K562 (cell line): ENCODE data around the gene TAS2R14. TPM values are rescaled to one million over a fixed set of nuclear protein-coding genes. Genes with fewer than 3 reads are reported as not detected.

Source experiments
- ATAC-seq: fragments of 200-7000 bp; cut with Tn5 transposase; 3 replicates; pipeline ENCODE4 v1.9.1; 2020; ENCODE audit warnings: moderate library complexity
- BruUV-seq: library from RNA; stranded (reverse); fragments of 400-500 nt; replicated peaks from 2 replicates; lab custom pipeline; 2021; lab: Mats Ljungman, UMichigan
- CTCF ChIA-PET: fragments of 300-600 bp; formaldehyde crosslinking; extraction: SDS; loops from one replicate; lab custom pipeline; 2021; ENCODE audit warnings: low intra/inter-chr PET ratio; lab: Yijun Ruan, JAX
- POLR2A ChIA-PET: fragments of 300-600, 350-650 bp; sonication (Branson Sonifier 250); formaldehyde crosslinking; extraction: SDS; loops from one replicate; lab custom pipeline; 2021; ENCODE audit warnings: antibody characterized with exemption, inconsistent platforms; lab: Yijun Ruan, JAX
- DNase-seq, 4 experiments: peaks; one replicate each; pipeline versions ENCODE4 v3.0.0 to v3.0.0-alpha.2; 2011 to 2018; ENCODE audit warnings: low spot score in 3 of 4, mixed read lengths in 3 of 4; ENCODE audit errors: extremely low read depth in 1 of 4
- FAIRE-seq: peaks from 2 replicates; lab custom pipeline; 2011; peaks lifted over from hg19 to GRCh38; lab: Jason Lieb, UNC
- H2AFZ ChIP-seq: 2 replicates; pipeline ENCODE4 v1.6.0; 2011; ENCODE audit warnings: low read depth, low read length, control low read depth, inconsistent platforms
- H3K27ac ChIP-seq: fragments of 200-600 bp; 3 replicates; pipeline ENCODE4 v1.8.0; 2011; ENCODE audit warnings: low read depth, mild to moderate bottlenecking, control low read depth, inconsistent platforms, low read length, moderate library complexity, mixed read lengths; ENCODE audit errors: extremely low read depth
- H3K27me3 ChIP-seq, 2 experiments: fragments of 300-600 bp in 1 of 2; 2 replicates in 1 of 2; 3 replicates in 1 of 2; pipeline versions ENCODE4 v1.6.0 to v1.8.0; 2011; ENCODE audit warnings: inconsistent platforms in 2 of 2, low read length in 2 of 2, mild to moderate bottlenecking in 1 of 2, mixed read lengths in 1 of 2, moderate library complexity in 1 of 2; ENCODE audit not compliant: control insufficient read depth in 2 of 2, insufficient read depth in 2 of 2
- H3K36me3 ChIP-seq: fragments of 300-600 bp; 3 replicates; pipeline ENCODE4 v1.8.0; 2011; ENCODE audit warnings: mild to moderate bottlenecking, low read length, inconsistent platforms; ENCODE audit not compliant: control insufficient read depth, insufficient read depth
- H3K4me1 ChIP-seq, 2 experiments: fragments of 200-600 bp in 1 of 2; replicated peaks in 1 of 2; 2 replicates in 1 of 2; 3 replicates in 1 of 2; pipeline versions ENCODE4 v1.5.1 to v1.8.0; 2011; ENCODE audit warnings: inconsistent platforms in 2 of 2, low read length in 2 of 2, mild to moderate bottlenecking in 1 of 2, mixed read lengths in 1 of 2, moderate library complexity in 1 of 2; ENCODE audit not compliant: control insufficient read depth in 2 of 2, insufficient read depth in 2 of 2
- H3K4me2 ChIP-seq: 2 replicates; pipeline ENCODE4 v1.6.1; 2011; ENCODE audit warnings: low read length, control low read depth, inconsistent platforms, mixed read lengths; ENCODE audit not compliant: insufficient read depth
- H3K4me3 ChIP-seq: fragments of 200-600 bp; sonication (generic), shearing (Covaris generic); 2 replicates; pipeline ENCODE4 v1.5.1; 2016; ENCODE audit warnings: control low read depth, inconsistent platforms
- H3K79me2 ChIP-seq: fragments of 200-600 bp; 3 replicates; pipeline ENCODE4 v1.8.0; 2011; ENCODE audit warnings: low read length, inconsistent platforms; ENCODE audit not compliant: control insufficient read depth, insufficient read depth
- H3K9ac ChIP-seq, 2 experiments: 2 replicates each; pipeline versions ENCODE4 v1.6.0 to v1.6.1; 2011; ENCODE audit warnings: low read depth in 2 of 2, low read length in 2 of 2, control low read depth in 1 of 2, inconsistent platforms in 1 of 2, mild to moderate bottlenecking in 1 of 2, mixed read lengths in 1 of 2; ENCODE audit not compliant: insufficient read depth in 1 of 2
- H3K9me1 ChIP-seq: one replicate; pipeline ENCODE4 v1.6.0; 2011; ENCODE audit warnings: inconsistent platforms, mild to moderate bottlenecking, low read length, moderate library complexity; ENCODE audit not compliant: control insufficient read depth, insufficient read depth
- H3K9me3 ChIP-seq: replicated peaks from 2 replicates; pipeline ENCODE4 v1.5.1; 2011; ENCODE audit warnings: low read depth, low read length, inconsistent platforms; ENCODE audit not compliant: control insufficient read depth, insufficient read depth
- H4K20me1 ChIP-seq: replicated peaks from 2 replicates; pipeline ENCODE4 v1.6.1; 2011; ENCODE audit warnings: low read length, inconsistent platforms, mixed read lengths; ENCODE audit not compliant: control insufficient read depth, insufficient read depth
- MAX ChIP-seq: sonication (generic); formaldehyde crosslinking; IDR thresholded peaks from 2 replicates; pipeline ENCODE4 v1.9.0; 2022; ENCODE audit warnings: mild to moderate bottlenecking, missing genetic modification reagents
- MCM3 ChIP-seq: fragments of 450-650 bp; IDR thresholded peaks from 2 replicates; pipeline ENCODE4 v1.6.1; 2016
- NR4A1 ChIP-seq, 2 experiments: fragments of 250-450 bp in 1 of 2; fragments of 450-650 bp in 1 of 2; sonication (Bioruptor Pico) in 1 of 2; IDR thresholded peaks; 2 replicates each; pipeline versions ENCODE4 v1.4.0 to v1.6.1; 2016 to 2020; ENCODE audit warnings: mild to moderate bottlenecking in 2 of 2, missing compliant biosample characterization in 1 of 2, missing genetic modification characterization in 1 of 2, moderate library complexity in 1 of 2
- PCBP2 ChIP-seq: fragments of 200-400 bp; formaldehyde crosslinking; IDR thresholded peaks from 2 replicates; pipeline ENCODE4 v1.6.1; 2018; ENCODE audit warnings: low read length, low read depth, mild to moderate bottlenecking, moderate library complexity; ENCODE audit not compliant: poor library complexity, severe bottlenecking
- PHF21A ChIP-seq: fragments of 450-650 bp; IDR thresholded peaks from 2 replicates; pipeline ENCODE4 v1.6.1; 2017; ENCODE audit warnings: low read depth, borderline replicate concordance
- POLR3G ChIP-seq: IDR thresholded peaks from 2 replicates; pipeline ENCODE4 v1.6.1; 2011; ENCODE audit not compliant: insufficient read length, insufficient replicate concordance; ENCODE audit errors: extremely low read depth
- RFX1 ChIP-seq: fragments of 450-650 bp; IDR thresholded peaks from 2 replicates; pipeline ENCODE4 v1.6.1; 2016; ENCODE audit warnings: mild to moderate bottlenecking, moderate library complexity
- TCF3 ChIP-seq: sonication (generic); formaldehyde crosslinking; IDR thresholded peaks from 2 replicates; pipeline ENCODE4 v1.4.0; 2020; ENCODE audit warnings: mild to moderate bottlenecking, missing genetic modification reagents
- TCF7 ChIP-seq: sonication (generic); IDR thresholded peaks from 2 replicates; pipeline ENCODE4 v1.6.1; 2016; ENCODE audit warnings: antibody characterized with exemption, borderline replicate concordance
- ZFP36 ChIP-seq: fragments of 150-350 bp; IDR thresholded peaks from 2 replicates; pipeline ENCODE4 v1.6.1; 2018; ENCODE audit warnings: low read length, low read depth; ENCODE audit not compliant: partially characterized antibody
- ZNF212 ChIP-seq: fragments of 450-650 bp; formaldehyde crosslinking; IDR thresholded peaks from 2 replicates; pipeline ENCODE4 v1.4.0; 2020; ENCODE audit warnings: mild to moderate bottlenecking
- ZNF512 ChIP-seq: IDR thresholded peaks from 2 replicates; pipeline ENCODE4 v1.6.1; 2016; ENCODE audit warnings: missing genetic modification characterization, missing compliant biosample characterization
- ZNF551 ChIP-seq: fragments of 250-450 bp; sonication (Bioruptor Pico); IDR thresholded peaks from 2 replicates; pipeline ENCODE4 v1.5.0; 2021; ENCODE audit warnings: mild to moderate bottlenecking, moderate library complexity
- ZNF583 ChIP-seq: fragments of 250-450 bp; sonication (Bioruptor Pico); IDR thresholded peaks from 2 replicates; pipeline ENCODE4 v1.4.0; 2020
- ZNF668 ChIP-seq: fragments of 250-450 bp; sonication (Bioruptor Pico); IDR thresholded peaks from 2 replicates; pipeline ENCODE4 v1.8.0; 2022; ENCODE audit warnings: mild to moderate bottlenecking, inconsistent platforms
- ZNF707 ChIP-seq: fragments of 250-450 bp; sonication (Bioruptor Pico); conservative IDR thresholded peaks from 2 replicates; pipeline ENCODE4 v1.8.0; 2022; ENCODE audit warnings: inconsistent platforms, mild to moderate bottlenecking, moderate library complexity
- ZSCAN29 ChIP-seq: fragments of 450-650 bp; IDR thresholded peaks from 2 replicates; pipeline ENCODE4 v1.6.1; 2017
- WGBS: fragments of 100-300 bp; shearing (Covaris generic); methylation state at CpG from one replicate; pipeline ENCODE4 v1.1.6; 2016; ENCODE audit warnings: low coverage, mixed read lengths; ENCODE audit not compliant: insufficient coverage; ENCODE audit errors: missing lambda C conversion rate; 5-methylcytosine and 5-hydroxymethylcytosine counted together
- in situ Hi-C: fragments of 300-500 bp; cut with MboI; formaldehyde crosslinking; loops from 4 replicates; pipeline ENCODE4 v1.15.0; 2018; ENCODE audit warnings: inconsistent platforms, mixed read lengths
- intact Hi-C: fragments of 100-400 bp; cut with micrococcal nuclease; formaldehyde crosslinking; loops from 2 replicates; pipeline ENCODE4 v1.14.2; 2022
- polyA plus RNA-seq, 8 experiments: library from polyadenylated mRNA; depleted of rRNA in 4 of 8; stranded (reverse) in 5 of 8; unstranded in 3 of 8; fragments of >200 nt; fragmentation: Nextera tagmentation in 2 of 8; fragmentation: Illumina TruSeq in 1 of 8; extraction: Ambion mirVana in 2 of 8; extraction: Trizol in 1 of 8; gene quantifications; 2 replicates each; pipeline versions ENCODE4 v1.2.1 to v1.2.3, GENCODE V29; 2011 to 2014; ENCODE audit warnings: inconsistent platforms in 1 of 8, missing spikeins in 1 of 8
- total RNA-seq, 7 experiments: library from RNA; depleted of rRNA in 6 of 7; stranded (reverse); fragments of >200 nt in 6 of 7; fragmentation: Illumina TruSeq in 2 of 7; extraction: Trizol in 2 of 7; gene quantifications; 2 replicates each; pipeline versions ENCODE4 v1.2.1 to v1.2.3, GENCODE V29; 2011 to 2021; ENCODE audit warnings: low replicate concordance in 1 of 7
- TF ChIP-seq, protein P1 (sequence below), 2 experiments: fragments of 450-650 bp; IDR thresholded peaks; 2 replicates each; pipeline ENCODE4 v1.6.1; 2016
- TF ChIP-seq, protein P2 (sequence below): fragments of 450-650 bp; formaldehyde crosslinking; IDR thresholded peaks from 2 replicates; pipeline ENCODE4 v1.4.0; 2020; ENCODE audit warnings: mild to moderate bottlenecking

TAS2R14 gene
- total and polyA plus RNA-seq, 9 of the 15 experiments (the other 6 are each of a cell fraction or from before 2014, with no cell fraction given), result 1.2 to 4.2 (median 2.4) TPM

DNA sequence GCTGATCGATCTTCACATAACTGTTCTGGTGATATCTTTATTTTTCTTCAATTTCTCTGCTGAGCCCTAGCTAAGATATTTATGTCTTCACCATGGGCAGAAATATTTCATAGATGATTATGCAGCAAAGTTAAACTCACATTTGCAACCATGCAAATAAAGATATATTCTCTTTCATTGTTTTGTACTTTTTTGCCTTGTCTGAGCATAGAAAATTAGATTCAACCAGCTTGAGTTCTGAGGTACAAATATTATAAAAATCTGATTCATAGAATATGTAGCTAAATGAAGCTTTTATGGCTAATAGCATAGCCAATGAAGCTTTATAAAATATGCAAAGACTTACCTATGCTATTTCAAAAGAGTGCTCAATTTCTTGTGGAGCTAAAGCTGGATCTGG is 29.6 kb downstream of the TAS2R14 start, which contains the start of gene TAS2R13:
TAS2R13 (minus strand) TSS at position 101 of the 400 bp plus-strand sequence. CDS start 264 bp downstream, outside the sequence.
- Histone ChIP-seq H4K20me1 (no peaks in the 10 kb centered on the region), H2AFZ (no peak within 1 kb of the TSS), H3K36me3 (no peaks in the 10 kb centered on the region), H3K79me2 (no peaks in the 10 kb centered on the region), H3K9ac (no peak within 1 kb of the TSS), H3K27me3 (no peaks in the 10 kb centered on the region), H3K4me2 (no peak within 1 kb of the TSS), H3K27ac (no peak within 1 kb of the TSS), H3K9me1 (no peaks in the 10 kb centered on the region), H3K4me3 (no peak within 1 kb of the TSS), H3K4me1 (peaks cover 0 to 3% of the 10 kb centered on the region in 2 experiments; a peak in 2 of 5 replicates), H3K9me3 (no peaks in the 10 kb centered on the region)
- FAIRE-seq (no peak), DNase-seq (no peak), ATAC-seq (no peak)
- CTCF ChIA-PET, result no interaction called here
- no peak for TF ChIP-seq NR4A1 (CRISPR knock-in tag; IDR thresholded peaks at IDR 0.05)
- TF ChIP-seq NR4A1 (tag; IDR thresholded peaks at IDR 0.05), result no peak
- TF ChIP-seq PCBP2, result no peak
- no peak for TF ChIP-seq TCF3 (CRISPR knock-in tag)
- TF ChIP-seq MAX (CRISPR knock-in tag), result no peak
- no peak for TF ChIP-seq ZNF212 (CRISPR knock-in tag)
- TF ChIP-seq ZNF668 (CRISPR knock-in tag), result no peak
- no peak for TF ChIP-seq ZNF707 (CRISPR knock-in tag)
- no peak for TF ChIP-seq ZFP36
- TF ChIP-seq POLR3G, result no peak
- TF ChIP-seq, protein P1, sequence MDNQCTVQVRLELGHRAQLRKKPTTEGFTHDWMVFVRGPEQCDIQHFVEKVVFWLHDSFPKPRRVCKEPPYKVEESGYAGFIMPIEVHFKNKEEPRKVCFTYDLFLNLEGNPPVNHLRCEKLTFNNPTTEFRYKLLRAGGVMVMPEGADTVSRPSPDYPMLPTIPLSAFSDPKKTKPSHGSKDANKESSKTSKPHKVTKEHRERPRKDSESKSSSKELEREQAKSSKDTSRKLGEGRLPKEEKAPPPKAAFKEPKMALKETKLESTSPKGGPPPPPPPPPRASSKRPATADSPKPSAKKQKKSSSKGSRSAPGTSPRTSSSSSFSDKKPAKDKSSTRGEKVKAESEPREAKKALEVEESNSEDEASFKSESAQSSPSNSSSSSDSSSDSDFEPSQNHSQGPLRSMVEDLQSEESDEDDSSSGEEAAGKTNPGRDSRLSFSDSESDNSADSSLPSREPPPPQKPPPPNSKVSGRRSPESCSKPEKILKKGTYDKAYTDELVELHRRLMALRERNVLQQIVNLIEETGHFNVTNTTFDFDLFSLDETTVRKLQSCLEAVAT (IDR thresholded peaks at IDR 0.05), result no peak
- TF ChIP-seq MCM3, result no peak
- no peak for TF ChIP-seq TCF7
- TF ChIP-seq, protein P2, sequence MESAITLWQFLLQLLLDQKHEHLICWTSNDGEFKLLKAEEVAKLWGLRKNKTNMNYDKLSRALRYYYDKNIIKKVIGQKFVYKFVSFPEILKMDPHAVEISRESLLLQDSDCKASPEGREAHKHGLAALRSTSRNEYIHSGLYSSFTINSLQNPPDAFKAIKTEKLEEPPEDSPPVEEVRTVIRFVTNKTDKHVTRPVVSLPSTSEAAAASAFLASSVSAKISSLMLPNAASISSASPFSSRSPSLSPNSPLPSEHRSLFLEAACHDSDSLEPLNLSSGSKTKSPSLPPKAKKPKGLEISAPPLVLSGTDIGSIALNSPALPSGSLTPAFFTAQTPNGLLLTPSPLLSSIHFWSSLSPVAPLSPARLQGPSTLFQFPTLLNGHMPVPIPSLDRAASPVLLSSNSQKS (CRISPR knock-in tag), result no peak
- no peak for TF ChIP-seq PHF21A
- no peak for TF ChIP-seq RFX1
- no peak for TF ChIP-seq ZNF583 (CRISPR knock-in tag)
- TF ChIP-seq ZSCAN29, result no peak
- no peak for TF ChIP-seq ZNF551 (CRISPR knock-in tag)
- no peak for TF ChIP-seq ZNF512
- POLR2A ChIA-PET, result no interaction called here
- BruUV-seq, result no TSS peak
- 82% methylated on average over 1 of the region's 1 CpG for WGBS
- in situ Hi-C loops (no loop called here), intact Hi-C loops (no loop called here)
